HepG2 (cell line): ENCODE data around the gene PISD. TPM values are rescaled to one million over a fixed set of nuclear protein-coding genes. Genes with fewer than 3 reads are reported as not detected.

Experiments used
- AHDC1 ChIP-seq: sonication (generic); formaldehyde crosslinking; IDR thresholded peaks from 2 replicates; pipeline ENCODE4 v1.5.1; 2020; ENCODE audit warnings: mild to moderate bottlenecking, missing genetic modification reagents, borderline replicate concordance
- BCL6 ChIP-seq: IDR thresholded peaks from 2 replicates; pipeline ENCODE4 v1.6.1; 2016; ENCODE audit warnings: missing genetic modification reagents, missing compliant biosample characterization
- XRCC5 ChIP-seq: fragments of 200-400 bp; formaldehyde crosslinking; optimal IDR thresholded peaks from 2 replicates; pipeline ENCODE3; 2017; ENCODE audit warnings: mild to moderate bottlenecking, low read length
- ZKSCAN5 ChIP-seq: sonication (generic); formaldehyde crosslinking; IDR thresholded peaks from 2 replicates; pipeline ENCODE4 v1.5.1; 2020; ENCODE audit warnings: mild to moderate bottlenecking, missing genetic modification reagents
- polyA plus RNA-seq, 8 experiments: library from polyadenylated mRNA; depleted of rRNA in 3 of 8; stranded (reverse) in 7 of 8; unstranded in 1 of 8; fragments of >200 nt; fragmentation: Illumina TruSeq in 4 of 8; extraction: Trizol in 4 of 8; gene quantifications; 2 replicates each; pipeline versions ENCODE4 v1.2.1 to v1.2.3, GENCODE V29; 2011 to 2016; ENCODE audit warnings: low read depth in 4 of 8, missing spikeins in 1 of 8, mixed read lengths in 1 of 8; ENCODE audit not compliant: insufficient read depth in 1 of 8
- total RNA-seq, 5 experiments: library from RNA; depleted of rRNA; stranded (reverse); fragments of >200 nt; fragmentation: Illumina TruSeq; extraction: Trizol; gene quantifications; 2 replicates each; pipeline ENCODE4 v1.2.3, GENCODE V29; 2016; ENCODE audit warnings: low read depth in 1 of 5
- TF ChIP-seq, protein P1 (sequence below): sonication (generic); formaldehyde crosslinking; IDR thresholded peaks from 2 replicates; pipeline ENCODE4 v1.4.0; 2020; ENCODE audit warnings: missing genetic modification reagents
- TF ChIP-seq, protein P2 (sequence below): sonication (generic); formaldehyde crosslinking; IDR thresholded peaks from 2 replicates; pipeline ENCODE4 v1.5.0; 2020; ENCODE audit warnings: mild to moderate bottlenecking, missing genetic modification reagents, borderline replicate concordance

The PISD gene
- total and polyA plus RNA-seq, 2 of the 13 experiments (the other 11 are each of a cell fraction or from before 2014, with no cell fraction given) = 30.1 to 47.7 TPM

DNA sequence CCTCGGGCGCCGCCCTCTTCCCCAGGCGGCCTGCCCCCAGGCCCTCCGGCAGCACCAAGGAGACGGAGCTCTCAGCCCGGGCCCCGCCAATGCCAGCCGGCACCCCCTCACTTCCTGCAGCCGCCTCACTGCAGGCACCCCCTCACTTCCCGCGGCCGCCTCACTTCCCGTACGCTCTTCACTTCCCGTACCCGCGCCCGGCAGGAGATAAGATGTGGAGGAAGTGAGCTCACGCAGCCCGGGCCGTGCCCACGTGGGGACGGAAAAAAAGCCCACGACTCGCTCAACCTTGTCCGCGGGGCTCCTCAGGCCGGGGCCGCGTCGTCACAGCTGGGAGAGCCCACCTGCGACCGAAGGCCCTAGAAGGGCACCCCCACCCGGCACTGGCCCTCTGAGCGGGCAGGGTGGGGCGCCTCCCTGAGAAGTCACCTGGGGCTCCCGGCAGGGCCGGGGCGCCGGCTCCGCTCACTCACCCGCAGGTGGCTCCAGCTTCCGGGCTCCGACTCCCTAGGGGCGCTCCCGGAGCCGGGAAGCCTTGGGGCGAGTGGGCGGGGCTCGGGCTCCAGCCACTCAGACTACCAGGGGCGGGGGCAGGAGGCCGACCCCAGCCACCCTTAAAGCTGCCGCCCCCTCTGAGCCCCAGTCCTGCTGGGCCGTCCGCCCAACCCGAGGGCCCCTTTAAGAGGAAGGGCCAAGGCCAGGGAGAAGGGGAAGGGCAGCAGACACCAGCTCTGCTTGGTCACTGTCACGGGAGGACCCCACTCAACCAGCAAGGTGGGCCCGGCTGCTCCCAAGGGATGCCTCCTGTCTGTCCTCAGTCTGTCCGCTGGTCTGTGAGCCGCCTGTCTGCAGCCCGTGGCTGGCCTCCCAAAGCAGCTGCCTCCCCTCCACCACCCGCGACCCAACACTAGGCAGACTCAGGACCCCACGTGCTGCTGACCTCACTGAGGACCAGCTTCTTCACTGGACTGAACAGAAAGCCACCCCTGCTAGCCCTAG, 31.4 kb downstream of the PISD start (continued):
- TF ChIP-seq, protein P1, sequence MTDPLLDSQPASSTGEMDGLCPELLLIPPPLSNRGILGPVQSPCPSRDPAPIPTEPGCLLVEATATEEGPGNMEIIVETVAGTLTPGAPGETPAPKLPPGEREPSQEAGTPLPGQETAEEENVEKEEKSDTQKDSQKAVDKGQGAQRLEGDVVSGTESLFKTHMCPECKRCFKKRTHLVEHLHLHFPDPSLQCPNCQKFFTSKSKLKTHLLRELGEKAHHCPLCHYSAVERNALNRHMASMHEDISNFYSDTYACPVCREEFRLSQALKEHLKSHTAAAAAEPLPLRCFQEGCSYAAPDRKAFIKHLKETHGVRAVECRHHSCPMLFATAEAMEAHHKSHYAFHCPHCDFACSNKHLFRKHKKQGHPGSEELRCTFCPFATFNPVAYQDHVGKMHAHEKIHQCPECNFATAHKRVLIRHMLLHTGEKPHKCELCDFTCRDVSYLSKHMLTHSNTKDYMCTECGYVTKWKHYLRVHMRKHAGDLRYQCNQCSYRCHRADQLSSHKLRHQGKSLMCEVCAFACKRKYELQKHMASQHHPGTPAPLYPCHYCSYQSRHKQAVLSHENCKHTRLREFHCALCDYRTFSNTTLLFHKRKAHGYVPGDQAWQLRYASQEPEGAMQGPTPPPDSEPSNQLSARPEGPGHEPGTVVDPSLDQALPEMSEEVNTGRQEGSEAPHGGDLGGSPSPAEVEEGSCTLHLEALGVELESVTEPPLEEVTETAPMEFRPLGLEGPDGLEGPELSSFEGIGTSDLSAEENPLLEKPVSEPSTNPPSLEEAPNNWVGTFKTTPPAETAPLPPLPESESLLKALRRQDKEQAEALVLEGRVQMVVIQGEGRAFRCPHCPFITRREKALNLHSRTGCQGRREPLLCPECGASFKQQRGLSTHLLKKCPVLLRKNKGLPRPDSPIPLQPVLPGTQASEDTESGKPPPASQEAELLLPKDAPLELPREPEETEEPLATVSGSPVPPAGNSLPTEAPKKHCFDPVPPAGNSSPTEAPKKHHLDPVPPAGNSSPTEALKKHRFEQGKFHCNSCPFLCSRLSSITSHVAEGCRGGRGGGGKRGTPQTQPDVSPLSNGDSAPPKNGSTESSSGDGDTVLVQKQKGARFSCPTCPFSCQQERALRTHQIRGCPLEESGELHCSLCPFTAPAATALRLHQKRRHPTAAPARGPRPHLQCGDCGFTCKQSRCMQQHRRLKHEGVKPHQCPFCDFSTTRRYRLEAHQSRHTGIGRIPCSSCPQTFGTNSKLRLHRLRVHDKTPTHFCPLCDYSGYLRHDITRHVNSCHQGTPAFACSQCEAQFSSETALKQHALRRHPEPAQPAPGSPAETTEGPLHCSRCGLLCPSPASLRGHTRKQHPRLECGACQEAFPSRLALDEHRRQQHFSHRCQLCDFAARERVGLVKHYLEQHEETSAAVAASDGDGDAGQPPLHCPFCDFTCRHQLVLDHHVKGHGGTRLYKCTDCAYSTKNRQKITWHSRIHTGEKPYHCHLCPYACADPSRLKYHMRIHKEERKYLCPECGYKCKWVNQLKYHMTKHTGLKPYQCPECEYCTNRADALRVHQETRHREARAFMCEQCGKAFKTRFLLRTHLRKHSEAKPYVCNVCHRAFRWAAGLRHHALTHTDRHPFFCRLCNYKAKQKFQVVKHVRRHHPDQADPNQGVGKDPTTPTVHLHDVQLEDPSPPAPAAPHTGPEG (CRISPR knock-in tag) = no peak
- no peak for TF ChIP-seq AHDC1 (CRISPR knock-in tag)
- TF ChIP-seq XRCC5 = no peak
- 0 out of 2 replicates have a peak, but pooled peaks have one; percentile 12 for TF ChIP-seq BCL6 (CRISPR knock-in tag)
- TF ChIP-seq, protein P2, sequence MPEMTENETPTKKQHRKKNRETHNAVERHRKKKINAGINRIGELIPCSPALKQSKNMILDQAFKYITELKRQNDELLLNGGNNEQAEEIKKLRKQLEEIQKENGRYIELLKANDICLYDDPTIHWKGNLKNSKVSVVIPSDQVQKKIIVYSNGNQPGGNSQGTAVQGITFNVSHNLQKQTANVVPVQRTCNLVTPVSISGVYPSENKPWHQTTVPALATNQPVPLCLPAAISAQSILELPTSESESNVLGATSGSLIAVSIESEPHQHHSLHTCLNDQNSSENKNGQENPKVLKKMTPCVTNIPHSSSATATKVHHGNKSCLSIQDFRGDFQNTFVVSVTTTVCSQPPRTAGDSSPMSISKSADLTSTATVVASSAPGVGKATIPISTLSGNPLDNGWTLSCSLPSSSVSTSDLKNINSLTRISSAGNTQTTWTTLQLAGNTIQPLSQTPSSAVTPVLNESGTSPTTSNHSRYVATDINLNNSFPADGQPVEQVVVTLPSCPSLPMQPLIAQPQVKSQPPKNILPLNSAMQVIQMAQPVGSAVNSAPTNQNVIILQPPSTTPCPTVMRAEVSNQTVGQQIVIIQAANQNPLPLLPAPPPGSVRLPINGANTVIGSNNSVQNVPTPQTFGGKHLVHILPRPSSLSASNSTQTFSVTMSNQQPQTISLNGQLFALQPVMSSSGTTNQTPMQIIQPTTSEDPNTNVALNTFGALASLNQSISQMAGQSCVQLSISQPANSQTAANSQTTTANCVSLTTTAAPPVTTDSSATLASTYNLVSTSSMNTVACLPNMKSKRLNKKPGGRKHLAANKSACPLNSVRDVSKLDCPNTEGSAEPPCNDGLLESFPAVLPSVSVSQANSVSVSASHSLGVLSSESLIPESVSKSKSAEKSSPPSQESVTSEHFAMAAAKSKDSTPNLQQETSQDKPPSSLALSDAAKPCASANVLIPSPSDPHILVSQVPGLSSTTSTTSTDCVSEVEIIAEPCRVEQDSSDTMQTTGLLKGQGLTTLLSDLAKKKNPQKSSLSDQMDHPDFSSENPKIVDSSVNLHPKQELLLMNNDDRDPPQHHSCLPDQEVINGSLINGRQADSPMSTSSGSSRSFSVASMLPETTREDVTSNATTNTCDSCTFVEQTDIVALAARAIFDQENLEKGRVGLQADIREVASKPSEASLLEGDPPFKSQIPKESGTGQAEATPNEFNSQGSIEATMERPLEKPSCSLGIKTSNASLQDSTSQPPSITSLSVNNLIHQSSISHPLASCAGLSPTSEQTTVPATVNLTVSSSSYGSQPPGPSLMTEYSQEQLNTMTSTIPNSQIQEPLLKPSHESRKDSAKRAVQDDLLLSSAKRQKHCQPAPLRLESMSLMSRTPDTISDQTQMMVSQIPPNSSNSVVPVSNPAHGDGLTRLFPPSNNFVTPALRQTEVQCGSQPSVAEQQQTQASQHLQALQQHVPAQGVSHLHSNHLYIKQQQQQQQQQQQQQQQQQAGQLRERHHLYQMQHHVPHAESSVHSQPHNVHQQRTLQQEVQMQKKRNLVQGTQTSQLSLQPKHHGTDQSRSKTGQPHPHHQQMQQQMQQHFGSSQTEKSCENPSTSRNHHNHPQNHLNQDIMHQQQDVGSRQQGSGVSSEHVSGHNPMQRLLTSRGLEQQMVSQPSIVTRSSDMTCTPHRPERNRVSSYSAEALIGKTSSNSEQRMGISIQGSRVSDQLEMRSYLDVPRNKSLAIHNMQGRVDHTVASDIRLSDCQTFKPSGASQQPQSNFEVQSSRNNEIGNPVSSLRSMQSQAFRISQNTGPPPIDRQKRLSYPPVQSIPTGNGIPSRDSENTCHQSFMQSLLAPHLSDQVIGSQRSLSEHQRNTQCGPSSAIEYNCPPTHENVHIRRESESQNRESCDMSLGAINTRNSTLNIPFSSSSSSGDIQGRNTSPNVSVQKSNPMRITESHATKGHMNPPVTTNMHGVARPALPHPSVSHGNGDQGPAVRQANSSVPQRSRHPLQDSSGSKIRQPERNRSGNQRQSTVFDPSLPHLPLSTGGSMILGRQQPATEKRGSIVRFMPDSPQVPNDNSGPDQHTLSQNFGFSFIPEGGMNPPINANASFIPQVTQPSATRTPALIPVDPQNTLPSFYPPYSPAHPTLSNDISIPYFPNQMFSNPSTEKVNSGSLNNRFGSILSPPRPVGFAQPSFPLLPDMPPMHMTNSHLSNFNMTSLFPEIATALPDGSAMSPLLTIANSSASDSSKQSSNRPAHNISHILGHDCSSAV = no peak
- TF ChIP-seq ZKSCAN5 (CRISPR knock-in tag) = peak; percentile 88; the same call in 1 of the 2 replicates
